GM06990 (cell line): ENCODE measurements around the gene TBC1D22A.

Source experiments
- DNase-seq: peaks from one replicate; pipeline ENCODE4 v3.0.0-alpha.2; 2011; ENCODE audit not compliant: insufficient read length; ENCODE audit errors: extremely low read depth
- H3K27me3 ChIP-seq: replicated peaks from 2 replicates; pipeline ENCODE4 v1.6.0; 2011; ENCODE audit warnings: low read length; ENCODE audit not compliant: control insufficient read depth, insufficient read depth
- H3K36me3 ChIP-seq: 2 replicates; pipeline ENCODE4 v1.5.1; 2011; ENCODE audit warnings: low read length; ENCODE audit not compliant: control insufficient read depth, insufficient read depth
- H3K4me3 ChIP-seq: replicated peaks from 2 replicates; pipeline ENCODE4 v1.5.1; 2011; ENCODE audit warnings: low read depth, mild to moderate bottlenecking, control low read depth, low read length
- TF ChIP-seq, protein P1 (sequence below): IDR thresholded peaks from 2 replicates; pipeline ENCODE4 v1.5.1; 2011; ENCODE audit warnings: low read length, control low read depth, mild to moderate bottlenecking, inconsistent platforms; ENCODE audit not compliant: insufficient read depth, poor library complexity, severe bottlenecking

TBC1D22A gene

DNA sequence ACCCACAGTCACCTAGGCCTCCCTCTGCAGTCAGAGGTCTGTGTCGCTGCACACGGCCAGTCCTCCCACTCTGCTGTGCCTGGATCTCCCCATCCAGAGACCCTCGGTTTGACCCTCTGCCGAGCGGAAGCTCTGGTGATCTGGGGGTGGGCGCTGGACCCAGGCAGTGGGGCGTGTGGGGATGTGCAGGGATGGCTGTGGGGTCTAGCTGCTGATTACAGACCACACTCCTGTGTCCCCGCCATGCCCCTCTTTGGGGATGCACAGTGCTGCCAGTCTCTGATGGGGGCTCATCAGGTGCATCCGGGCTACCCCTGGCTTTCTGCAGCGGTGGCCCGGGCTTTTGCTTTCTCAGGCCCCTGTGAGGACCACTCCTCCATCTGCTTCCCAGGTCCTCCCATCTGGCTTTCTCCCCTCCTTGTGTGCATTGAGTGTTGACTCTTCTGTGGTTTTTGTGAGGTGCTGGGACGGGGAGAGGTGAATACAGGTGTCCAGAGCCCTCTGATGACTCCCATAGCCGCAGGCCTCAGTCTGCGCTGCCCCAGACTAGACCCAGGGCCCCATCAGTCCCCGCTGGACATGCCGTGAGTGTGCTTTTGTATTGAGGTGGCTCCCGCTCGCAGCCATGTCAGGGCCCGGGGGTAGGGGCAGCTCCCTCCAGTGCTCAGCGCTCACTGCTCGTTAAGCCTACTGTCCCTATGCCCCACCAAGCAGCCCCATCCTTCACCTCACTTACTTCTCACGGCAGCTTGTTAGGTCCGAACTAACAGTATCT, 251.6 kb downstream of the TBC1D22A start:
- TF ChIP-seq, protein P1, sequence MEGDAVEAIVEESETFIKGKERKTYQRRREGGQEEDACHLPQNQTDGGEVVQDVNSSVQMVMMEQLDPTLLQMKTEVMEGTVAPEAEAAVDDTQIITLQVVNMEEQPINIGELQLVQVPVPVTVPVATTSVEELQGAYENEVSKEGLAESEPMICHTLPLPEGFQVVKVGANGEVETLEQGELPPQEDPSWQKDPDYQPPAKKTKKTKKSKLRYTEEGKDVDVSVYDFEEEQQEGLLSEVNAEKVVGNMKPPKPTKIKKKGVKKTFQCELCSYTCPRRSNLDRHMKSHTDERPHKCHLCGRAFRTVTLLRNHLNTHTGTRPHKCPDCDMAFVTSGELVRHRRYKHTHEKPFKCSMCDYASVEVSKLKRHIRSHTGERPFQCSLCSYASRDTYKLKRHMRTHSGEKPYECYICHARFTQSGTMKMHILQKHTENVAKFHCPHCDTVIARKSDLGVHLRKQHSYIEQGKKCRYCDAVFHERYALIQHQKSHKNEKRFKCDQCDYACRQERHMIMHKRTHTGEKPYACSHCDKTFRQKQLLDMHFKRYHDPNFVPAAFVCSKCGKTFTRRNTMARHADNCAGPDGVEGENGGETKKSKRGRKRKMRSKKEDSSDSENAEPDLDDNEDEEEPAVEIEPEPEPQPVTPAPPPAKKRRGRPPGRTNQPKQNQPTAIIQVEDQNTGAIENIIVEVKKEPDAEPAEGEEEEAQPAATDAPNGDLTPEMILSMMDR = no peak

DNA sequence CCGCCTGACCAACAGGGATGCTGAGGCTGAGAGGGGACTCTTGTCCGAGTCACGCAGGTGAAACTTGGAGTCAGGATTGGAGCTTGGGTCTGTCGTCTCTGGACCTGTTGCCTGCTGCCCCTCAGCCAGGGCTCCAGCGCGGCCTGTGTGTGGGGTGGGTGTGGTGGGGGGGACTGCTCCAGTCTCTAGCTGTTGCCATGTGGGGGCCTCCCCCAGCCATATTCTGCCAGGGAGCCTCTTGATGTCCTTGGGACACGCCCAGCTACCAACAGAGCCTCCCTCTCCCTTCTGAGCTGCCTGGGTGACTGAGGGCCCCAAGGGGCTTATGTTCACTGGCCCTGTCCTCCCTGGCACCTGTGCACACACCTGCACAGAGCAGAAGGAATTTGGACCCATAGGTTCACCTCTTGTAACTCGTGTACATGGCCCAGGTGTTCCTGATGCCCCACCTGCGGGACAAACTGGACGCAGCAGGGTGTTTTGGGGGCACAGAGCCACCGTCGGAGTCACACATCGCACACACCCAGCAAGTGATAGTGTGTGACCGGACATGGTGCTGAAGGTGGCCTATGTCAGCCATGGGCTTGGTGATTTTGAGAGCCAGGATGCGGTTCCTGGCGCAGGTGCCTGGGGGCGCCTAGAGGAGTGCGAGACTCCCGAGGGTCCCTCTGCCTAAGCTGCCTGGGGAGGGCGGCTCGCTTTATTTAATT, 252.3 kb downstream of the TBC1D22A start:
- Histone ChIP-seq H3K27me3 (no peaks in the 10 kb centered on the region), H3K36me3 (peaks cover 12% of the 10 kb centered on the region), H3K4me3 (no peak overlapping the region)
- DNase-seq = no peak
- TF ChIP-seq, protein P1 = no peak

More for the DNA sequence above, 251.6 kb downstream of the TBC1D22A start:
- Histone ChIP-seq H3K4me3 (no peak overlapping the region), H3K27me3 (no peaks in the 10 kb centered on the region), H3K36me3 (peaks cover 13% of the 10 kb centered on the region)
- DNase-seq = no peak

DNA sequence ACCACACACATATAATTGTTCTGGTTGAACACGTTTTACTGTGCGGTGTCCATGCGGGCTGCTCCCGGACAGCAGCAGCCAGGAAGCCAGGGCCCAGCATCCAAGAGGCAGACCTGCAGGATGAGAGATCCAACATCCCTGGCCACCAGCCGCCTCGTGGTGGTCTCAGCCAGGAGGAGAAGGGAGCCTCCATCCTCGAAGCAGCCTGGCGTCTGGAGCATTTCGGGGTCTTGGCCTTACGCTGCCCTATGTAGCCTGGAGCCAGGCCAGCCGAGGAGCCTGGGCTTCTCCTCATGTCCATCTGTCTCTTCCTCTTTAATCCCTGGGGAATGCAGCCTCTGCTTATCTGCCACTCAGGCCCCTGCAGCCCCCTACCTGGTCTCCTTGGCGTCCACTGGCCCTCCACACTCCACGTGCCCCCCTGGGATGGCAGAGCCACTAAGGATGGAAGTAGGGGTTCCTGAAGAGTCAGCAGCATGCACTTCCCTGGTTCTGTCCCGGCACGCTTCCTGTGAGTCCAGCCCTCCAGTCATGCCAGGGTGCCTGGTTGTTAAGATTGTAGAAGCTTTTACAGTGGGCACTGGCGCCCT, 253.2 kb downstream of the TBC1D22A start:
- TF ChIP-seq, protein P1 = no peak
- peaks cover 10% of the 10 kb centered on the region for H3K36me3 ChIP-seq
- DNase-seq = no peak
- H3K27me3 ChIP-seq = no peaks in the 10 kb centered on the region
- H3K4me3 ChIP-seq = no peak overlapping the region

DNA sequence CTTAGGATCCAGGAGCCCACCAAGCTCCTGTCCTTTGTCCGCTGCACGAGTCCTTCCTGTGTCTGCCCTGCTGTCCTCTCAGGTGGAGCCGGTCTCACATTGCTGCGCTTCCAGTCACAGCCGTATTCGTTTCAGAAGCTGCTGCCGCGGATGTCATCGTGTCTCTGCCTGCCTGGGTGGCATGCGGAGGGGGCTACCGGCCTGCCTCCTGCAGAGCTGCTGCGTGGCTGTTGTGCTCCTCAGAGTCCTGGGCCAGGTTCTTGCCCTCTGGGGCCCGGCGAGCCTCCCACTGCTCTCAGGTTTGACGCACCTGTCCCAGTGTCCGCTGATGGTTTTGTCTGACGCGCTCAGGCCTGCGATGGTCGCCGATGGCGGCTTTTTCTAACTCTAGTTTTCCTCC, 254.2 kb downstream of the TBC1D22A start:
- Histone ChIP-seq H3K27me3 (no peaks in the 10 kb centered on the region), H3K36me3 (peaks cover 10% of the 10 kb centered on the region)
- TF ChIP-seq, protein P1 = no peak

DNA sequence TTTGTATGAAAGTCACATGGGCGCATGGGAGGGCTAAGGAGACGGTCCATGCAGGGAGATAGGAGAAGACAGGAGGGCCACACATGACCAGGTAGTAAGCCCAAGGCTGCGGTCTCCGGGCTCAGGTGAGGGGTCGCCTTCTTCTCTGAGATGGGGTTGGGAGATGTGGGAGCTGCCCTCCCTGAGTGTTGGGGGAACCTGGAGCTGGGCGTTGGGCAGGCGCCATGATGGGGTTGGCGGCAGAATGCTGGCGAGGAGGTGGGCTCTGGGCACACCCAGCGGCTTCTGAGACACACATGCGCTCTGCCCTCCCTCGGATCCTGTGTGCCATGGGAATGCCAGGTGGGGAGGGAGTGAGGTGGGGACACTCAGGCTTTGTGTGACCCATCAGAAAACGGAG, 254.8 kb downstream of the TBC1D22A start:
- TF ChIP-seq, protein P1 = no peak
- H3K4me3 ChIP-seq = no peak overlapping the region
- DNase-seq = no peak
- no peaks in the 10 kb centered on the region for H3K27me3 ChIP-seq
- peaks cover 10% of the 10 kb centered on the region for H3K36me3 ChIP-seq

More for the DNA sequence above, 254.2 kb downstream of the TBC1D22A start:
- DNase-seq = no peak
- H3K4me3 ChIP-seq = no peak overlapping the region
